Natural killer cell (primary cell): ENCODE measurements around the gene SH2D2A. TPM values are rescaled to one million over a fixed set of nuclear protein-coding genes. Genes with fewer than 3 reads are reported as not detected.
A peak's percentile ranks its signal among the peaks of the same experiment; 100 is the strongest.

Source experiments
- ATAC-seq, 3 donors: fragments of 150-1000 bp in 2 of 3; fragments of 200-7000 bp in 1 of 3; cut with Tn5 transposase; 1 replicate in 1 of 3; 2 replicates in 2 of 3; pipeline ENCODE4 v1.10.0; 2021; ENCODE audit warnings: mild to moderate bottlenecking in 2 of 3, moderate library complexity in 2 of 3
- DNase-seq, 2 donors: peaks; one replicate each; pipeline versions ENCODE4 v3.0.0 to v3.0.0-alpha.2; 2013 to 2021; ENCODE audit warnings: mixed read lengths in 1 of 2
- H3K27ac ChIP-seq: one replicate; pipeline ENCODE4 v1.5.1; 2013; ENCODE audit warnings: mild to moderate bottlenecking, low read length
- H3K27me3 ChIP-seq: one replicate; pipeline ENCODE4 v1.6.1; 2013; ENCODE audit warnings: low read length; ENCODE audit not compliant: control insufficient read depth, insufficient read depth
- H3K36me3 ChIP-seq: one replicate; pipeline ENCODE4 v1.6.1; 2013; ENCODE audit warnings: low read length; ENCODE audit not compliant: control insufficient read depth, insufficient read depth
- H3K4me1 ChIP-seq: one replicate; pipeline ENCODE4 v1.6.1; 2013; ENCODE audit warnings: low read length; ENCODE audit not compliant: control insufficient read depth, insufficient read depth
- H3K4me3 ChIP-seq: one replicate; pipeline ENCODE4 v1.5.1; 2013; ENCODE audit warnings: low read length
- H3K9me3 ChIP-seq: one replicate; pipeline ENCODE4 v1.6.1; 2013; ENCODE audit warnings: low read length; ENCODE audit not compliant: control insufficient read depth, insufficient read depth
- H3K27ac Mint-ChIP-seq, 2 donors: one replicate each; pipeline ENCODE4 v1.8.0; 2022; ENCODE audit warnings: mild to moderate bottlenecking in 2 of 2, mixed read lengths in 2 of 2, moderate library complexity in 1 of 2
- H3K27me3 Mint-ChIP-seq, 2 donors: one replicate each; pipeline ENCODE4 v1.8.0; 2022; ENCODE audit warnings: low read depth in 2 of 2, mixed read lengths in 2 of 2
- H3K36me3 Mint-ChIP-seq: one replicate; pipeline ENCODE4 v1.8.0; 2022; ENCODE audit warnings: mixed read lengths
- H3K4me1 Mint-ChIP-seq, 2 donors: one replicate each; pipeline ENCODE4 v1.8.0; 2022; ENCODE audit warnings: mixed read lengths in 2 of 2
- H3K4me3 Mint-ChIP-seq: one replicate; pipeline ENCODE4 v1.8.0; 2022; ENCODE audit warnings: mild to moderate bottlenecking, moderate library complexity, mixed read lengths
- H3K9me3 Mint-ChIP-seq, 2 donors: one replicate each; pipeline ENCODE4 v1.8.0; 2022; ENCODE audit warnings: mixed read lengths in 2 of 2
- CTCF ChIP-seq: fragments of 200-600 bp; IDR thresholded peaks from one replicate; pipeline ENCODE4 v1.8.0; 2022; ENCODE audit warnings: antibody characterized with exemption
- WGBS: methylation state at CpG from one replicate; pipeline ENCODE4 v1.1.7; 2013; ENCODE audit warnings: missing lambda C conversion rate; ENCODE audit not compliant: insufficient coverage; 5-methylcytosine and 5-hydroxymethylcytosine counted together
- intact Hi-C: fragments of 100-400 bp; cut with micrococcal nuclease; formaldehyde crosslinking; loops from one replicate; pipeline ENCODE4 v1.14.2; 2022
- total RNA-seq, 4 donors: library from RNA; stranded (reverse); fragments of 120-200 nt in 1 of 4; gene quantifications; one replicate each; pipeline versions ENCODE4 v1.2.3 to v1.2.4, GENCODE V29; 2013 to 2022

Gene SH2D2A
- total RNA-seq, 3 donors from 2014 or later (not counting 1 experiment from before 2014, with no cell fraction given) = 155 to 324 (median 312) TPM

- Mint-ChIP-seq H3K27me3 (no peaks in the 10 kb centered on the region), H3K36me3 (peaks cover 20% of the 10 kb centered on the region), H3K27ac (peak overlapping the region; percentile 98), H3K4me3 (peak overlapping the region; percentile 96), H3K4me1 (peaks cover 76 to 91% of the 10 kb centered on the region in 2 donors), H3K9me3 (no peaks in the 10 kb centered on the region)
- H3K27me3 ChIP-seq = no peaks in the 10 kb centered on the region
- TF ChIP-seq CTCF = peak; percentile 62
- peak; percentile 69 to 88 for DNase-seq
- peak overlapping the region; percentile 76 for H3K4me3 ChIP-seq
- intact Hi-C loops = no loop called here
- ATAC-seq = peak; percentile 32 to 56 (median 37)
- H3K27ac ChIP-seq = peak overlapping the region; percentile 99
- no peaks in the 10 kb centered on the region for H3K9me3 ChIP-seq
- H3K36me3 ChIP-seq = peaks cover 37% of the 10 kb centered on the region
- WGBS = 11% methylated on average over 60 of the region's 60 CpGs
- peaks cover 83% of the 10 kb centered on the region for H3K4me1 ChIP-seq
These were observed 2.7 kb downstream of the SH2D2A start for GRCh38 chr1:156813750-156814570.

GRCh38 chr1:156813298-156813697, 3.4 kb downstream of the SH2D2A start:
- no peaks in the 10 kb centered on the region for H3K9me3 ChIP-seq
- peaks cover 89% of the 10 kb centered on the region for H3K4me1 ChIP-seq
- no peaks in the 10 kb centered on the region for H3K27me3 ChIP-seq
- no peak for TF ChIP-seq CTCF
- H3K36me3 Mint-ChIP-seq = peaks cover 20% of the 10 kb centered on the region
- H3K27ac ChIP-seq = peak overlapping the region; percentile 99
- H3K4me3 ChIP-seq = peak overlapping the region; percentile 76
- intact Hi-C loops = no loop called here
- DNase-seq (no peak), ATAC-seq (no peak)
- no peaks in the 10 kb centered on the region for H3K9me3 Mint-ChIP-seq
- WGBS = 60% methylated on average over 7 of the region's 10 CpGs
- peaks cover 44% of the 10 kb centered on the region for H3K36me3 ChIP-seq
- H3K27ac Mint-ChIP-seq = peak overlapping the region; percentile 98
- no peaks in the 10 kb centered on the region for H3K27me3 Mint-ChIP-seq
- H3K4me1 Mint-ChIP-seq = peaks cover 79 to 94% of the 10 kb centered on the region in 2 donors
- peak overlapping the region; percentile 96 for H3K4me3 Mint-ChIP-seq

GRCh38 chr1:156812293-156812990, 4.2 kb downstream of the SH2D2A start:
- peaks cover 20% of the 10 kb centered on the region for H3K36me3 Mint-ChIP-seq
- Histone ChIP-seq H3K4me1 (peaks cover 92% of the 10 kb centered on the region), H3K36me3 (peaks cover 48% of the 10 kb centered on the region), H3K27me3 (no peaks in the 10 kb centered on the region), H3K9me3 (no peaks in the 10 kb centered on the region), H3K4me3 (no peak overlapping the region), H3K27ac (peak overlapping the region; percentile 99)
- DNase-seq (no peak), ATAC-seq (no peak)
- TF ChIP-seq CTCF = no peak
- H3K4me3 Mint-ChIP-seq = peak overlapping the region; percentile 96
- H3K27ac Mint-ChIP-seq = peak overlapping the region; percentile 98
- intact Hi-C loops = no loop called here
- 97% methylated on average over 10 of the region's 10 CpGs for WGBS
- H3K27me3 Mint-ChIP-seq = no peaks in the 10 kb centered on the region
- H3K9me3 Mint-ChIP-seq = no peaks in the 10 kb centered on the region
- H3K4me1 Mint-ChIP-seq = peaks cover 82 to 98% of the 10 kb centered on the region in 2 donors
